ENCODE measurements around the gene ZFP36L2.

The ZFP36L2 gene

GRCh38 chr2:43226558-43226954 is at the start of gene ZFP36L2:
ZFP36L2 (minus strand) TSS chr2:43226606; CDS start chr2:43226315, 291 bp downstream.
- TF ChIP-seq GATA2 (IDR thresholded peaks at IDR 0.05; ENCODE audit: low read depth, low read length) = no peak
- no peak for TF ChIP-seq GATA3 (IDR thresholded peaks at IDR 0.05; ENCODE audit: low read depth, low read length)

GRCh38 chr2:43274721-43275120 is 48.3 kb upstream of the ZFP36L2 start:
- TF ChIP-seq GATA2 (IDR thresholded peaks at IDR 0.05; ENCODE audit: low read depth, low read length) (no peak), GATA3 (IDR thresholded peaks at IDR 0.05; ENCODE audit: low read depth, low read length) (no peak)

DNA sequence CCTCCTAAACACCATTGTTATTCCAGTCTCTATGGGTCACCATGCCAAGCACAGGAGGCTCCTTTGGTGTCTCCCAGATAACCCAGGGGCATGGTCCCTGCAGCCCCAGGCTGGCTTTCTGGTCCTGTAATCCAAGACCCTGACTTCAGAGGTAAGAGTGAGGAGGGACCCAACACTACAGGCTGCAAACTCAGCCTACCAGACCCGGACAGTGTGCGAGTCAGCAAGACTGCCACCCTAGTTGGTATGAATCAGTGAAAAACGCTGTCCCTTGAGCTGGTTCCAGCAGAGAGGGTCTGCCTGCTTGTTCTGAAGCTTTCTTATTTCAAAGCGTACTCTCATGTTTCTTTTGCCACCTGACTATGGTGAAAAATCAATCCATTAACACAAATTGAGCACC is 47.6 kb upstream of the ZFP36L2 start:
- TF ChIP-seq GATA3 (IDR thresholded peaks at IDR 0.05; ENCODE audit: low read depth, low read length) (no peak), GATA2 (IDR thresholded peaks at IDR 0.05; ENCODE audit: low read depth, low read length) (no peak)

DNA sequence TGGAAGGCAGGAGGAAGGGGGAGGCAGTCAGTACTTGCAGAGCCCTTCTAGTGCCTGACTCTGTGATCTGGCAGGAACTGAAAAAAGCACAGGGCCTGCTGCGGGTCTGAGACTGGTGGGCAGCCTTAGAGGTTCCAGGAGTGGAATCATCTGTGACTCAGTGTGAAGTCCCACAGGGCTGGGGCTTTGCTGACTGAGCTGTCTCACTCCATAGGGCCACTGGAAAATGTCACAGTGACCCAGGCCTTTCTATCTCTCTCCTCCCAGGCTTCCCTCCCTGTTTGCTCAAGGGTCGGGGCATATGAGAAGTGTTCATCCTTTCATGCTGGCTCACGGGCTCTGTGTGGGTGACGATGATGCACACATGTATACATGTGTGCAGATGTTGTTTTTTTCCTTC is 47.1 kb upstream of the ZFP36L2 start:
- TF ChIP-seq GATA2 (IDR thresholded peaks at IDR 0.05; ENCODE audit: low read depth, low read length) (no peak), GATA3 (IDR thresholded peaks at IDR 0.05; ENCODE audit: low read depth, low read length) (no peak)

DNA sequence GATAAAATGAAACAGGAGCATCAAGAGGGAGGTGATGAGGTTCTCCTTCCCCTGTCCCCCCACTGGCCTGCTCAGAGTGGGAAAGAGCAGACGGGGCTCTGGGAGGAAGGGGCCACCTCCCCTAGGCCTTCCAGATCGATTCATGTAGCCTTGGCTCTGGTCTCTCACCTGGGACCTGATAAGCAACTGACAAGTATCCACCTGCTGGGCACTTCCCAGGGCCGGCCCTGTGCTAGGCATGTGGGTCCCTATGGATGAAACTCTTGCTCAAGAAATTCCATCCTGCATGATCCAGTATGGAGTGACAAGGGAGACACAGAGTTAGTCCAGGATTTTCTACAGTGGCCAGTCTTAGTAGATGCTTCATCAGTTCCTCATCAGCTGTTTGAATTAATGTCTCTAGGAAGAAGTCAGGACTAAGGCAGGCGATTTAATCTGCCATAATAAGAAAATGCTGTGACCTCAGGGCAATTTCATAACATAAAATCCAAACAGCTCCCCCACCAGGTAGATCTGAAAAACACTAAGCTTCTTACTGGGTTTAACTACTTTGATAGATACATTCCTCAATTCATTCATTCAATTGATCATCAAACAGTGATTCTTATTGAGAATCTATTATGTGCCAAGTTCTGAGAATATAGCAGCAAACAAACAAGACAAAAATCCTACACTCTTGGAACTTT is 44.7 kb upstream of the ZFP36L2 start:
- no peak for TF ChIP-seq GATA2 (IDR thresholded peaks at IDR 0.05; ENCODE audit: low read depth, low read length)
- TF ChIP-seq GATA3 (IDR thresholded peaks at IDR 0.05; ENCODE audit: low read depth, low read length) = no peak

GRCh38 chr2:43270461-43270860 is 44.1 kb upstream of the ZFP36L2 start:
- TF ChIP-seq GATA2 (IDR thresholded peaks at IDR 0.05; ENCODE audit: low read depth, low read length) = no peak
- TF ChIP-seq GATA3 (IDR thresholded peaks at IDR 0.05; ENCODE audit: low read depth, low read length) = no peak

DNA sequence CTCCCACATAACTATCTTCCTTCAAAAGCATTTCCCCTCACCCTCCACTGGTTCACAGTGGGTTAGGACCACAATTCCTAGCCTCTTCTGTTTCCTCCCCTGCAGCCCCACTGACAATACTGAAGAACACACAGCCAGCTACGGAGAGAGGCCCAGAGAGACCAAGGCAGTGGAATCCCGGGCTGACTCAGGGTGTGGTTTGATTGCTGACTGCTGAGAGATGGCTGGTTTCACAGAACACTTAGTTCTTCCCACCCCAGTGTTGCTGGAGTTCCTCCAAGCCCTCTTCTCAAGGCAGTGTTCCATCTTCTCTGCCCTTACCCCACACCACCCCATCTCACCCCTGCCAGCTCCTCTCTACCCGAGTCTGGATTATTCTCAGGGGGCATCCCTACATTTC is 43.3 kb upstream of the ZFP36L2 start:
- TF ChIP-seq GATA3 (IDR thresholded peaks at IDR 0.05; ENCODE audit: low read depth, low read length) = no peak
- TF ChIP-seq GATA2 (IDR thresholded peaks at IDR 0.05; ENCODE audit: low read depth, low read length) = no peak

- TF ChIP-seq GATA2 (IDR thresholded peaks at IDR 0.05; ENCODE audit: low read depth, low read length) (no peak), GATA3 (IDR thresholded peaks at IDR 0.05; ENCODE audit: low read depth, low read length) (no peak)
These were observed 42.7 kb upstream of the ZFP36L2 start for GRCh38 chr2:43269074-43269572.

DNA sequence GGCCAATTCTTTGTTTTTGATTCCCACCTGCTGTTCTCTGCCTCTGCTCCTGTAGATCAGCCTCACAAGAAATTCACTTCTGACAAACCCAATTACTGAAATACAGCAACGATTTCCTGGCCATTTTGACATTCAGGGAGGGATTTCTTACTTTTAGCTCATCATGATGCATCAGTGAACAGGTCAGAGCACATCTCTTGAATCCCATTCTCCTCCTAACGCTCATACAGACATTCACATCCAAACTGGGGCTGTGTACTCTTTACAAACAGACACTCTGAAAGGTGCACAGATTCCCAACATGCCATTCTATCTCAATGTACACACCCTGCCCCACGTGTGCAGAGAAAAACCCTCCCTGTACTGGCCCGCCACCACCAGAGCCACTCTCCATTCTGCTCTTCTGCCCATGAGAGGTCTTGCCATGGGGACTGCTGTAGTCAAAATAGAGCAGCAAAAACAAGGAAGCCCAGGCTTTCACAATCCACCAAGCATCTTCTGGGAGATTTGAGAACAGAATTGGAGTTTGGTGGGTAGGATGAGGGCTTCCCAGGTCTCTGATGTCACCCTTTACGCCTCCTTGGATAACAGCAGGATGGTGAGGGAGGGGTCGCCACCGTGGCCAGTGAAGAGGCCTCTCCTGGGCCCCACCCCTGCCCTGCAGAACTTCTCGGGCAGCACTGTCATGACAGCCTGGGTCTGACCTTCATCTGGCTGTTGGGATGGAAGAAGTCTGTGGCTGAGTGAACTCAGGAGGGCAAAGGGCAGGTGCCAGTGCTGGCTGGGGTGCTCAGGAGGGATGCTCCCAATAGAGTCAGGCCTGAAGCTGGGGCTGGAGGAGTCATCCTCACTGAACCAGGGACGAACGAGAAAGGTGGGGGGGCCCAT is 41.9 kb upstream of the ZFP36L2 start:
- TF ChIP-seq GATA2 (IDR thresholded peaks at IDR 0.05; ENCODE audit: low read depth, low read length) (no peak), GATA3 (IDR thresholded peaks at IDR 0.05; ENCODE audit: low read depth, low read length) (no peak)

DNA sequence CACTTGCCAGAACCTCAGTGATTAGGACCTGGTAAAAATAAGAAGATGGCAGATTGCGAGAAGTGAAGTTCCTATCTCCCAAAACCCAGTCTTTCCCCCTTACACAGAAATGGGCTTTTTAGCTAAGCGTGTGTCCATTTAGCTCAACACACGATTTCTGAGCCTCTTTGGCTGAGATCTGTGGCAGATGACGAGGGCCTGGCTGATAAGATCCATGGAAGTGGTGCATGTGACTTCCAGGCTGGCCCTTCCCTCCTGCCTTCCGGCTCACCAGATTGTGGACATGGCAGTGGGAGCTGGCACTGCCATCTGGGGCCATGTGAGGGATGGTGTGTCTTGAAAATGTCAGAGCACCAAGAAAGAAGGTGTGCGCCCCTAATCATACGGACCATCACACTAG is 41.0 kb upstream of the ZFP36L2 start:
- TF ChIP-seq GATA3 (IDR thresholded peaks at IDR 0.05; ENCODE audit: low read depth, low read length) (peak; percentile 95), GATA2 (IDR thresholded peaks at IDR 0.05; ENCODE audit: low read depth, low read length) (peak; percentile 98)

DNA sequence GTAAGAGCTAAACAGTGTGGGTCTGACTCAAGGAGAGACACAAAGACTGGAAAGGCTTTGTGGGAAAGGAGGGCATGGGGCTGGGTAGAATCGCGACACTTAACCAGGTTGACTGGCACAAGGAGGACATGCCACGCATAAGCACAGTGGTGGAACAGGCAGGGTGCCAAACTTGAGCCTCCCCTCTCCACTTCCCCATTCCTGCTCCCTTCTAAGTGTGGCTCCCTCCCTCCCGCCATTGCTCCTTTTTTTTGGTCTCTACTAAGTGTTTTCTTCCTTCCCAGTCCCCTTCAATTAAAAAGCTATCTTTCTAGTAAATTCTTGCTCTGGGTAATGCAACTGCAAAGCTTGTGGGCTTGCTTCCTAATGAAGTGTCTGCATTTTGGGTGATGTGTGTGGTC is 40.3 kb upstream of the ZFP36L2 start:
- TF ChIP-seq GATA3 (IDR thresholded peaks at IDR 0.05; ENCODE audit: low read depth, low read length) (no peak), GATA2 (IDR thresholded peaks at IDR 0.05; ENCODE audit: low read depth, low read length) (no peak)

GRCh38 chr2:43265421-43265820 is 39.0 kb upstream of the ZFP36L2 start:
- TF ChIP-seq GATA3 (IDR thresholded peaks at IDR 0.05; ENCODE audit: low read depth, low read length) (no peak), GATA2 (IDR thresholded peaks at IDR 0.05; ENCODE audit: low read depth, low read length) (no peak)

- no peak for TF ChIP-seq GATA2 (IDR thresholded peaks at IDR 0.05; ENCODE audit: low read depth, low read length)
- TF ChIP-seq GATA3 (IDR thresholded peaks at IDR 0.05; ENCODE audit: low read depth, low read length) = no peak
These were observed 38.6 kb upstream of the ZFP36L2 start for GRCh38 chr2:43265001-43265400.

- TF ChIP-seq GATA2 (IDR thresholded peaks at IDR 0.05; ENCODE audit: low read depth, low read length) (no peak), GATA3 (IDR thresholded peaks at IDR 0.05; ENCODE audit: low read depth, low read length) (no peak)
These were observed 36.5 kb upstream of the ZFP36L2 start for GRCh38 chr2:43262951-43263350.

- TF ChIP-seq GATA2 (IDR thresholded peaks at IDR 0.05; ENCODE audit: low read depth, low read length) = no peak
- no peak for TF ChIP-seq GATA3 (IDR thresholded peaks at IDR 0.05; ENCODE audit: low read depth, low read length)
These were observed 35.8 kb upstream of the ZFP36L2 start for GRCh38 chr2:43262239-43262638.

Data from SH-SY5Y (cell line).